HCT116 (cell line): ENCODE results near the gene MTOR. TPM values are rescaled to one million over a fixed set of nuclear protein-coding genes. Genes with fewer than 3 reads are reported as not detected.

Experiments used
- ATAC-seq: fragments of 200-7000 bp; cut with Tn5 transposase; 2 replicates; pipeline ENCODE4 v1.9.1; 2020; ENCODE audit warnings: mild to moderate bottlenecking, moderate library complexity
- BruUV-seq: library from RNA; stranded (reverse); fragments of 400-500 nt; replicated peaks from 2 replicates; lab custom pipeline; 2021; lab: Mats Ljungman, UMichigan
- CTCF ChIA-PET: fragments of 300-600 bp; sonication (Branson Sonifier 250); formaldehyde crosslinking; loops from one replicate; lab custom pipeline; 2021; ENCODE audit warnings: antibody characterized with exemption; lab: Charles Lee
- POLR2A ChIA-PET: fragments of 300-600, 350-600 bp; sonication (Branson Sonifier 250); formaldehyde crosslinking; loops from one replicate; lab custom pipeline; 2021; ENCODE audit warnings: antibody characterized with exemption; lab: Charles Lee
- RAD21 ChIA-PET, 2 experiments: fragments of 300-600 bp; sonication (Branson Sonifier 250); formaldehyde crosslinking; loops; one replicate each; lab custom pipeline; 2023; ENCODE audit warnings: low total read pairs in 2 of 2; ENCODE audit not compliant: uncharacterized antibody in 2 of 2, unreplicated experiment in 2 of 2, low non-redundant PET in 1 of 2; lab: Charles Lee
- DNase-seq: peaks from one replicate; pipeline ENCODE4 v3.0.0-alpha.2; 2010; ENCODE audit warnings: low read depth, low spot score
- H2AFZ ChIP-seq: fragments of 200-600 bp; shearing (Covaris generic), sonication (generic); 2 replicates; pipeline ENCODE4 v1.6.1; 2017; ENCODE audit warnings: low read depth, mixed run types, mixed read lengths, antibody characterized with exemption, low read length; ENCODE audit not compliant: poor library complexity, severe bottlenecking
- H3K27ac ChIP-seq: 2 replicates; pipeline ENCODE4 v1.5.1; 2012; ENCODE audit warnings: low read depth, low read length
- H3K27me3 ChIP-seq: fragments of 200-600 bp; sonication (generic); 2 replicates; pipeline ENCODE4 v1.6.1; 2016; ENCODE audit warnings: mixed run types, low read length, mixed read lengths; ENCODE audit not compliant: insufficient read depth
- H3K36me3 ChIP-seq, 2 experiments: fragments of 200-500 bp in 1 of 2; fragments of 200-600 bp in 1 of 2; sonication (Bioruptor generic) in 1 of 2; sonication (generic) in 1 of 2; 2 replicates each; pipeline versions ENCODE4 v1.5.1 to v1.6.1; 2014 to 2016; ENCODE audit warnings: low read length in 2 of 2, inconsistent platforms in 1 of 2, mixed read lengths in 1 of 2, mixed run types in 1 of 2; ENCODE audit not compliant: insufficient read depth in 2 of 2, control insufficient read depth in 1 of 2
- H3K4me1 ChIP-seq, 2 experiments: fragments of 200-600 bp in 1 of 2; sonication (generic) in 1 of 2; 2 replicates each; pipeline versions ENCODE4 v1.5.1 to v1.6.1; 2012 to 2017; ENCODE audit warnings: low read length in 2 of 2, inconsistent platforms in 1 of 2, mild to moderate bottlenecking in 1 of 2, mixed read lengths in 1 of 2, mixed run types in 1 of 2, moderate library complexity in 1 of 2; ENCODE audit not compliant: insufficient read depth in 2 of 2, control insufficient read depth in 1 of 2
- H3K4me2 ChIP-seq: fragments of 200-600 bp; sonication (generic); 2 replicates; pipeline ENCODE4 v1.6.1; 2017; ENCODE audit warnings: mixed run types, low read length, mixed read lengths
- H3K4me3 ChIP-seq, 2 experiments: fragments of 200-600 bp in 1 of 2; sonication (generic) in 1 of 2; replicated peaks in 1 of 2; 2 replicates each; pipeline ENCODE4 v1.5.1; 2011 to 2016; ENCODE audit warnings: low read length in 2 of 2, control low read depth in 1 of 2, low read depth in 1 of 2, mild to moderate bottlenecking in 1 of 2, mixed read lengths in 1 of 2, mixed run types in 1 of 2
- H3K79me2 ChIP-seq: fragments of 200-600 bp; sonication (generic); 2 replicates; pipeline ENCODE4 v1.6.1; 2017; ENCODE audit warnings: mild to moderate bottlenecking, mixed run types, low read length, moderate library complexity, mixed read lengths; ENCODE audit not compliant: insufficient read depth
- H3K9ac ChIP-seq: fragments of 200-600 bp; sonication (generic); 2 replicates; pipeline ENCODE4 v1.6.1; 2016; ENCODE audit warnings: low read length, mixed read lengths
- H3K9me2 ChIP-seq: fragments of 200-600 bp; sonication (generic), shearing (Covaris generic); 2 replicates; pipeline ENCODE4 v1.6.1; 2017; ENCODE audit warnings: mixed run types, mild to moderate bottlenecking, moderate library complexity; ENCODE audit not compliant: insufficient read depth
- H3K9me3 ChIP-seq, 2 experiments: fragments of 200-500 bp in 1 of 2; fragments of 200-600 bp in 1 of 2; sonication (Bioruptor generic) in 1 of 2; sonication (generic) in 1 of 2; 2 replicates each; pipeline ENCODE4 v1.6.1; 2014 to 2017; ENCODE audit warnings: low read length in 2 of 2, mixed read lengths in 2 of 2, inconsistent platforms in 1 of 2, low read depth in 1 of 2, mild to moderate bottlenecking in 1 of 2, mixed run types in 1 of 2, moderate library complexity in 1 of 2; ENCODE audit not compliant: control insufficient read depth in 1 of 2, insufficient read depth in 1 of 2
- H4K20me1 ChIP-seq: fragments of 200-600 bp; sonication (generic), shearing (Covaris generic); 2 replicates; pipeline ENCODE4 v1.6.1; 2017; ENCODE audit warnings: mixed run types, mild to moderate bottlenecking, moderate library complexity; ENCODE audit not compliant: insufficient read depth
- ATF3 ChIP-seq: IDR thresholded peaks from 2 replicates; pipeline ENCODE4 v1.6.1; 2012
- CEBPB ChIP-seq: IDR thresholded peaks from 2 replicates; pipeline ENCODE4 v1.6.1; 2012; ENCODE audit warnings: low read depth
- EGR1 ChIP-seq: IDR thresholded peaks from 2 replicates; pipeline ENCODE4 v1.6.1; 2012; ENCODE audit warnings: low read depth
- EZH2 ChIP-seq: fragments of 200-600 bp; sonication (generic); IDR thresholded peaks from 2 replicates; pipeline ENCODE4 v1.6.1; 2017; ENCODE audit warnings: antibody characterized with exemption, mixed run types
- EZH2phosphoT487 ChIP-seq: fragments of 200-600 bp; IDR thresholded peaks from 2 replicates; pipeline ENCODE4 v1.6.1; 2018; ENCODE audit warnings: antibody characterized with exemption, borderline replicate concordance
- FOSL1 ChIP-seq: IDR thresholded peaks from 2 replicates; pipeline ENCODE4 v1.6.1; 2012; ENCODE audit warnings: low read depth
- JUND ChIP-seq: IDR thresholded peaks from 2 replicates; pipeline ENCODE4 v1.6.1; 2012
- MAX ChIP-seq: IDR thresholded peaks from 2 replicates; pipeline ENCODE4 v1.6.1; 2012
- POLR2A ChIP-seq: IDR thresholded peaks from 2 replicates; pipeline ENCODE4 v1.7.0; 2011; ENCODE audit warnings: borderline replicate concordance; ENCODE audit not compliant: insufficient read depth, insufficient read length; ENCODE audit errors: extremely low read depth
- POLR2AphosphoS5 ChIP-seq: IDR thresholded peaks from 2 replicates; pipeline ENCODE4 v1.6.1; 2011; ENCODE audit warnings: mild to moderate bottlenecking, low read depth, low read length, moderate library complexity
- RAD21 ChIP-seq: IDR thresholded peaks from 2 replicates; pipeline ENCODE4 v1.6.1; 2012; ENCODE audit warnings: low read depth, mild to moderate bottlenecking
- REST ChIP-seq: IDR thresholded peaks from 2 replicates; pipeline ENCODE4 v1.6.1; 2012; ENCODE audit warnings: low read depth
- SIN3A ChIP-seq: IDR thresholded peaks from 2 replicates; pipeline ENCODE4 v1.6.1; 2012; ENCODE audit warnings: low read depth
- SP1 ChIP-seq: IDR thresholded peaks from 2 replicates; pipeline ENCODE4 v1.6.1; 2012; ENCODE audit warnings: low read depth
- SRF ChIP-seq: IDR thresholded peaks from 2 replicates; pipeline ENCODE4 v1.6.1; 2012; ENCODE audit warnings: low read depth
- YY1 ChIP-seq: IDR thresholded peaks from 2 replicates; pipeline ENCODE4 v1.6.1; 2011; ENCODE audit warnings: low read length, low read depth, moderate library complexity, mild to moderate bottlenecking; ENCODE audit not compliant: insufficient replicate concordance; ENCODE audit errors: extremely low read depth
- ZBTB33 ChIP-seq: IDR thresholded peaks from 2 replicates; pipeline ENCODE4 v1.6.1; 2011; ENCODE audit warnings: mild to moderate bottlenecking, low read length, moderate library complexity; ENCODE audit not compliant: insufficient replicate concordance; ENCODE audit errors: extremely low read depth
- ZFX ChIP-seq: fragments of 450-650 bp; IDR thresholded peaks from 2 replicates; pipeline ENCODE4 v1.6.1; 2017
- intact Hi-C: fragments of 100-400 bp; cut with micrococcal nuclease; formaldehyde crosslinking; loops from 2 replicates; pipeline ENCODE4 v1.10.0; 2022
- total RNA-seq: library from RNA; stranded (reverse); gene quantifications from one replicate; pipeline ENCODE4 v1.2.1, GENCODE V29; 2021; ENCODE audit not compliant: unreplicated experiment

Gene MTOR
- total RNA-seq, 1 experiment from 2014 or later, result 42.2 TPM

GRCh38 chr1:11151114-11151513, 111.2 kb downstream of the MTOR start:
- ATAC-seq (no peak), DNase-seq (no peak)
- Histone ChIP-seq H4K20me1 (no peaks in the 10 kb centered on the region), H3K27me3 (no peaks in the 10 kb centered on the region), H2AFZ (no peak overlapping the region), H3K9me2 (no peaks in the 10 kb centered on the region), H3K79me2 (no peaks in the 10 kb centered on the region), H3K9me3 (no peaks in the 10 kb centered on the region), H3K4me3 (no peak overlapping the region), H3K4me2 (no peak overlapping the region), H3K4me1 (no peaks in the 10 kb centered on the region), H3K27ac (no peak overlapping the region), H3K36me3 (peaks cover 10 to 11% of the 10 kb centered on the region in 2 experiments; a peak in 2 of 4 replicates), H3K9ac (no peak overlapping the region)
- ChIA-PET CTCF (no interaction called here), POLR2A (no interaction called here), RAD21 (no interaction called here)
- TF ChIP-seq POLR2A (no peak), SIN3A (no peak), ZFX (no peak), SRF (no peak), EZH2phosphoT487 (no peak), YY1 (no peak), ZBTB33 (no peak), POLR2AphosphoS5 (no peak), JUND (no peak), SP1 (no peak), EGR1 (no peak), EZH2 (no peak), RAD21 (no peak), FOSL1 (no peak), MAX (no peak), ATF3 (no peak), CEBPB (no peak), REST (no peak)
- BruUV-seq, result no TSS peak
- intact Hi-C loops, result no loop called here
